ENCODE measurements around the gene MCC. TPM values are rescaled to one million over a fixed set of nuclear protein-coding genes. Genes with fewer than 3 reads are reported as not detected.

The MCC gene
- polyA plus RNA-seq, 1 donor (not counting 4 experiments of a cell fraction or from before 2014, with no cell fraction given), result 24.6 TPM

DNA sequence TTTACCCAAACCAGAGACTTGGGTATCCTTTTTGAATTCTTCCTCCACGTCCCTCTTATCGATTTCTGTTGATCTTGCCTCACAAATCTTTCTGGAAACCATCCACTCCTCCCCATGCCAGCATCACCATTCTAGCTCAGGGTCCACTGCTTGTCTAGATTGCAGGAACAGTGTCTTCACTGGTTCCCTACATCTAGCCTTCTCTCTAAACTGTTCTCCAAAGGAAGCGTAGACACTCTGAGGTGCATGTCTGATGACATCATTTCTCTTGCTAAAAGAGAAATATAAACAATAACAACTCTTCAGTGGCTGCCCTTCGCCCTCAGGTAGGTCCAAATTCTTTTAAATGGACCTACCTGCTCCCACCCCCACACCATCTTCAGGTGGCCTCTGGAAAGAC lies 311.5 kb downstream of the MCC start:
- H3K9me1 ChIP-seq (ENCODE audit: control insufficient read depth, extremely low read depth, insufficient read depth, low read length), result no peaks in the 10 kb centered on the region
- H3K4me2 ChIP-seq (ENCODE audit: control insufficient read depth, extremely low read depth, insufficient read depth, low read depth, low read length), result no peak overlapping the region
- peaks cover 3 to 4% of the 10 kb centered on the region in 2 experiments for H3K36me3 ChIP-seq (ENCODE audit: control insufficient read depth in 2 of 2, extremely low read depth in 1 of 2, insufficient read depth in 2 of 2, low read length in 2 of 2)
- DNase-seq (ENCODE audit: low read depth, low spot score) (no peak), FAIRE-seq (no peak)
- H3K9ac ChIP-seq (ENCODE audit: control insufficient read depth, extremely low read depth, insufficient read depth, low read length), result no peak overlapping the region
- H3K9me3 ChIP-seq (ENCODE audit: control insufficient read depth, low read depth, low read length), result no peaks in the 10 kb centered on the region
- dilution Hi-C loops (cut with MboI; ENCODE audit: extremely low pct_ligation_motif_present, low sequenced_read_pairs), result no loop called here
- H3K27me3 ChIP-seq (ENCODE audit: control insufficient read depth, extremely low read depth, insufficient read depth, low read length), result no peaks in the 10 kb centered on the region
- no peak overlapping the region for H2AFZ ChIP-seq (ENCODE audit: control insufficient read depth, low read length)
- H4K20me1 ChIP-seq (ENCODE audit: control insufficient read depth, extremely low read depth, insufficient read depth, low read length), result no peaks in the 10 kb centered on the region
- peaks cover 32% of the 10 kb centered on the region for H3K79me2 ChIP-seq (ENCODE audit: control insufficient read depth, insufficient read depth, low read length)
- no peak for TF ChIP-seq CTCF (optimal IDR thresholded peaks at IDR 0.05 in 1 of 3, IDR thresholded peaks at IDR 0.05 in 1 of 3, conservative IDR thresholded peaks at IDR 0.05 in 1 of 3; ENCODE audit: extremely low read depth in 1 of 3, insufficient read depth in 2 of 3, low read length in 3 of 3)
- TF ChIP-seq EZH2 (IDR thresholded peaks at IDR 0.05; ENCODE audit: low read length), result no peak
- H3K27ac ChIP-seq (ENCODE audit: control insufficient read depth, insufficient read depth, low read length), result no peak overlapping the region
- no peak overlapping the region for H3K4me3 ChIP-seq (ENCODE audit: control insufficient read depth in 2 of 3, extremely low read depth in 1 of 3, insufficient read depth in 2 of 3, low read depth in 1 of 3, low read length in 3 of 3)
- H3K4me1 ChIP-seq (ENCODE audit: control insufficient read depth, extremely low read depth, insufficient read depth, low read length), result no peaks in the 10 kb centered on the region

DNA sequence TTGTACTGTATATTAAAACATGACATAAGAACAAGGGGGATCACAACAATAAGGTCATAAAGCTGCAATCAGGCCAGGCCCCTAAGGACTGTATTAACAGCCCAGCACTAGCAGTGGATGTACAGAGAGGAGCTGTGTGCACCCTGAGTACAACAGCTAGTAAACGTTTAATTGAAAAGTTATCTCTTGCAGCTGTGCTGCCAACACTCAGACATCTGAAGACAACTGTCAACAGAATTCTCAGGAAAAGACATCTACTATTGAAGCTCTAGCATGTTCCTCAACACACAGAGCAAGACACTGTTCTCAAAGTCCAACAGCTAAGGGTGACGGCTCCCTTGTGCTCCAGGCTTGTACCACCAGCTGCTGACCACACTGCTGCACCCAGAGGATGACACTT lies 312.1 kb downstream of the MCC start:
- DNase-seq (ENCODE audit: low read depth, low spot score) (no peak), FAIRE-seq (no peak)
- dilution Hi-C loops (cut with MboI; ENCODE audit: extremely low pct_ligation_motif_present, low sequenced_read_pairs), result no loop called here
- Histone ChIP-seq H2AFZ (ENCODE audit: control insufficient read depth, low read length) (no peak overlapping the region), H3K4me2 (ENCODE audit: control insufficient read depth, extremely low read depth, insufficient read depth, low read depth, low read length) (no peak overlapping the region), H3K27me3 (ENCODE audit: control insufficient read depth, extremely low read depth, insufficient read depth, low read length) (no peaks in the 10 kb centered on the region), H3K4me1 (ENCODE audit: control insufficient read depth, extremely low read depth, insufficient read depth, low read length) (no peaks in the 10 kb centered on the region), H3K27ac (ENCODE audit: control insufficient read depth, insufficient read depth, low read length) (no peak overlapping the region), H3K79me2 (ENCODE audit: control insufficient read depth, insufficient read depth, low read length) (peaks cover 30% of the 10 kb centered on the region), H3K36me3 (ENCODE audit: control insufficient read depth in 2 of 2, extremely low read depth in 1 of 2, insufficient read depth in 2 of 2, low read length in 2 of 2) (peaks cover 0 to 4% of the 10 kb centered on the region in 2 experiments), H3K9me3 (ENCODE audit: control insufficient read depth, low read depth, low read length) (no peaks in the 10 kb centered on the region), H3K9me1 (ENCODE audit: control insufficient read depth, extremely low read depth, insufficient read depth, low read length) (no peaks in the 10 kb centered on the region), H3K4me3 (ENCODE audit: control insufficient read depth in 2 of 3, extremely low read depth in 1 of 3, insufficient read depth in 2 of 3, low read depth in 1 of 3, low read length in 3 of 3) (no peak overlapping the region), H4K20me1 (ENCODE audit: control insufficient read depth, extremely low read depth, insufficient read depth, low read length) (no peaks in the 10 kb centered on the region), H3K9ac (ENCODE audit: control insufficient read depth, extremely low read depth, insufficient read depth, low read length) (no peak overlapping the region)
- TF ChIP-seq EZH2 (IDR thresholded peaks at IDR 0.05; ENCODE audit: low read length), result no peak

DNA sequence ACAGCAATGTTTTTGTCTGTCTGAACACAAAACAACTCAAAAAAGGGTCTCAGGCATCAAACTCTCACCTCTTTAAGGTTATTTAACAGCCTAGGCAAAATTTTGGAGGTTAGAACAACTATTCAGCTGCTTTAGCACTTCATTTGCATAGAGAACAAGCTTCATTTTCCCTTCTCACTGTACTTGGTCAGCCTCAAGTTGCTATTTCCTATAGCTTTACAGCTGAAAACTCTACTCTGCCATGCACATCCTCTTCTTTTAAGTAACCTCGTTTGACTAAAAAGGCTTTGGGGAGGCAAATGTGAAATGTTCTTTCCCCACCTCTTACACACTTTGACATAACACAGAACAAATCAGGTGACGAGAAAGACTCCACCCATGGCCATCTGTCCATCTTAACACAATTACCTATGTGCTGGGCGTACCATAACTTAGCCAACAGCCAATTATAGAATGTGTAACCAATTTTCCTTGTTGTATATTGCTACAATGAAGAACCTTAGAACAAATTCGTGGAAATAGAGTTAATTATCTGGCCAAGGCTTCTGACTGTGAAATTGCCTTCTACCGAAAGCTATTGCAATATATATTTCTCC lies 315.9 kb downstream of the MCC start:
- Histone ChIP-seq H3K79me2 (ENCODE audit: control insufficient read depth, insufficient read depth, low read length) (peaks cover 38% of the 10 kb centered on the region), H3K36me3 (ENCODE audit: control insufficient read depth in 2 of 2, extremely low read depth in 1 of 2, insufficient read depth in 2 of 2, low read length in 2 of 2) (peaks cover 0 to 3% of the 10 kb centered on the region in 2 experiments), H2AFZ (ENCODE audit: control insufficient read depth, low read length) (no peak overlapping the region), H3K27me3 (ENCODE audit: control insufficient read depth, extremely low read depth, insufficient read depth, low read length) (no peaks in the 10 kb centered on the region), H3K4me1 (ENCODE audit: control insufficient read depth, extremely low read depth, insufficient read depth, low read length) (peaks cover 26% of the 10 kb centered on the region), H4K20me1 (ENCODE audit: control insufficient read depth, extremely low read depth, insufficient read depth, low read length) (no peaks in the 10 kb centered on the region), H3K4me2 (ENCODE audit: control insufficient read depth, extremely low read depth, insufficient read depth, low read depth, low read length) (no peak overlapping the region), H3K27ac (ENCODE audit: control insufficient read depth, insufficient read depth, low read length) (no peak overlapping the region), H3K9me3 (ENCODE audit: control insufficient read depth, low read depth, low read length) (no peaks in the 10 kb centered on the region), H3K9me1 (ENCODE audit: control insufficient read depth, extremely low read depth, insufficient read depth, low read length) (no peaks in the 10 kb centered on the region), H3K9ac (ENCODE audit: control insufficient read depth, extremely low read depth, insufficient read depth, low read length) (no peak overlapping the region), H3K4me3 (ENCODE audit: control insufficient read depth in 2 of 3, extremely low read depth in 1 of 3, insufficient read depth in 2 of 3, low read depth in 1 of 3, low read length in 3 of 3) (no peak overlapping the region)
- peak; percentile 36 for FAIRE-seq
- dilution Hi-C loops (cut with MboI; ENCODE audit: extremely low pct_ligation_motif_present, low sequenced_read_pairs), result no loop called here
- TF ChIP-seq CTCF (optimal IDR thresholded peaks at IDR 0.05 in 1 of 3, IDR thresholded peaks at IDR 0.05 in 1 of 3, conservative IDR thresholded peaks at IDR 0.05 in 1 of 3; ENCODE audit: extremely low read depth in 1 of 3, insufficient read depth in 2 of 3, low read length in 3 of 3) (no peak), EZH2 (IDR thresholded peaks at IDR 0.05; ENCODE audit: low read length) (no peak)
- no peak for DNase-seq (ENCODE audit: low read depth, low spot score)
